SK-N-MC (cell line): ENCODE results near the gene PHACTR2.

Source experiments
- DNase-seq: peaks from one replicate; pipeline ENCODE4 v3.0.0-alpha.2; 2011; ENCODE audit warnings: low read depth, low spot score
- H3K27ac ChIP-seq: fragments of 200-600 bp; sonication (generic); 2 replicates; pipeline ENCODE4 v1.5.1; 2016; ENCODE audit warnings: mixed run types
- H3K36me3 ChIP-seq: fragments of 200-600 bp; sonication (generic); 2 replicates; pipeline ENCODE4 v1.6.1; 2017; ENCODE audit warnings: antibody characterized with exemption, low read length, mixed read lengths; ENCODE audit not compliant: insufficient read depth
- H3K4me3 ChIP-seq: fragments of 200-600 bp; sonication (generic); 2 replicates; pipeline ENCODE4 v1.5.1; 2016
- H3K9ac ChIP-seq: fragments of 200-600 bp; sonication (generic); 2 replicates; pipeline ENCODE4 v1.8.0; 2017; ENCODE audit warnings: mixed run types, mixed read lengths; ENCODE audit not compliant: insufficient read length
- H3K9me3 ChIP-seq: fragments of 200-600 bp; sonication (generic); 2 replicates; pipeline ENCODE4 v1.6.1; 2017; ENCODE audit warnings: low read depth, mild to moderate bottlenecking, antibody characterized with exemption, low read length, moderate library complexity, mixed read lengths
- EZH2 ChIP-seq: fragments of 200-600 bp; sonication (generic); IDR thresholded peaks from one replicate; pipeline ENCODE4 v1.6.1; 2017; ENCODE audit warnings: antibody characterized with exemption
- FOXP2 ChIP-seq: optimal IDR thresholded peaks from 2 replicates; pipeline ENCODE3; 2011; ENCODE audit warnings: mild to moderate bottlenecking, moderate library complexity; ENCODE audit not compliant: insufficient read depth; ENCODE audit errors: extremely low read length, control extremely low read depth
- POLR2AphosphoS5 ChIP-seq: IDR thresholded peaks from 2 replicates; pipeline ENCODE4 v1.6.1; 2012; ENCODE audit warnings: mild to moderate bottlenecking, low read depth, low read length, borderline replicate concordance

PHACTR2 gene

GRCh38 chr6:143673669-143674068 is 4.1 kb upstream of the PHACTR2 start:
- no peaks in the 10 kb centered on the region for H3K36me3 ChIP-seq
- H3K4me3 ChIP-seq, result no peak overlapping the region
- H3K9ac ChIP-seq, result no peak overlapping the region
- no peak overlapping the region for H3K27ac ChIP-seq
- no peaks in the 10 kb centered on the region for H3K9me3 ChIP-seq
- TF ChIP-seq EZH2 (no peak), POLR2AphosphoS5 (no peak), FOXP2 (no peak)
- DNase-seq, result no peak

GRCh38 chr6:143674483-143675381 is 3.0 kb upstream of the PHACTR2 start:
- no peak overlapping the region for H3K27ac ChIP-seq
- H3K4me3 ChIP-seq, result no peak overlapping the region
- no peaks in the 10 kb centered on the region for H3K36me3 ChIP-seq
- DNase-seq, result no peak
- no peak overlapping the region for H3K9ac ChIP-seq
- H3K9me3 ChIP-seq, result no peaks in the 10 kb centered on the region
- TF ChIP-seq FOXP2 (no peak), EZH2 (no peak), POLR2AphosphoS5 (no peak)

GRCh38 chr6:143675382-143675900 is 2.3 kb upstream of the PHACTR2 start:
- no peak overlapping the region for H3K4me3 ChIP-seq

GRCh38 chr6:143675946-143676345 is 1.8 kb upstream of the PHACTR2 start:
- no peaks in the 10 kb centered on the region for H3K9me3 ChIP-seq
- no peak overlapping the region for H3K9ac ChIP-seq
- H3K4me3 ChIP-seq, result no peak overlapping the region
- DNase-seq, result no peak
- H3K27ac ChIP-seq, result no peak overlapping the region
- H3K36me3 ChIP-seq, result no peaks in the 10 kb centered on the region
- TF ChIP-seq POLR2AphosphoS5, result no peak
- no peak for TF ChIP-seq FOXP2
- no peak for TF ChIP-seq EZH2

More at GRCh38 chr6:143675382-143675900, 2.3 kb upstream of the PHACTR2 start:
- no peak for TF ChIP-seq POLR2AphosphoS5
- no peak for TF ChIP-seq FOXP2
- no peak for TF ChIP-seq EZH2
- H3K27ac ChIP-seq, result no peak overlapping the region
- no peaks in the 10 kb centered on the region for H3K36me3 ChIP-seq
- no peaks in the 10 kb centered on the region for H3K9me3 ChIP-seq
- no peak overlapping the region for H3K9ac ChIP-seq
- DNase-seq, result no peak

- Histone ChIP-seq H3K9ac (no peak overlapping the region), H3K9me3 (no peaks in the 10 kb centered on the region), H3K27ac (no peak overlapping the region), H3K4me3 (no peak overlapping the region), H3K36me3 (no peaks in the 10 kb centered on the region)
- TF ChIP-seq FOXP2 (no peak), EZH2 (no peak), POLR2AphosphoS5 (no peak)
- DNase-seq, result no peak
Measured at GRCh38 chr6:143676437-143677045, 1.2 kb upstream of the PHACTR2 start.

GRCh38 chr6:143677577-143677890 is 231 bp upstream of the PHACTR2 start:
- no peak overlapping the region for H3K4me3 ChIP-seq
- H3K9ac ChIP-seq, result no peak overlapping the region
- H3K27ac ChIP-seq, result no peak overlapping the region
- no peaks in the 10 kb centered on the region for H3K36me3 ChIP-seq
- DNase-seq, result no peak
- TF ChIP-seq EZH2 (no peak), FOXP2 (no peak), POLR2AphosphoS5 (no peak)
- no peaks in the 10 kb centered on the region for H3K9me3 ChIP-seq

GRCh38 chr6:143679041-143679440 is 1.3 kb downstream of the PHACTR2 start:
- no peaks in the 10 kb centered on the region for H3K36me3 ChIP-seq
- no peak overlapping the region for H3K27ac ChIP-seq
- H3K4me3 ChIP-seq, result no peak overlapping the region
- no peak for TF ChIP-seq EZH2
- no peak for TF ChIP-seq POLR2AphosphoS5
- no peak for TF ChIP-seq FOXP2
- no peaks in the 10 kb centered on the region for H3K9me3 ChIP-seq
- no peak for DNase-seq
- H3K9ac ChIP-seq, result no peak overlapping the region

- Histone ChIP-seq H3K9ac (no peak overlapping the region), H3K27ac (no peak overlapping the region), H3K4me3 (no peak overlapping the region), H3K36me3 (no peaks in the 10 kb centered on the region), H3K9me3 (no peaks in the 10 kb centered on the region)
- TF ChIP-seq EZH2, result no peak
- no peak for TF ChIP-seq POLR2AphosphoS5
- no peak for TF ChIP-seq FOXP2
- DNase-seq, result no peak
Measured at GRCh38 chr6:143680141-143680540, 2.4 kb downstream of the PHACTR2 start.
